Effector memory CD8-positive, alpha-beta T cell (primary cell): ENCODE measurements around the gene BCOR.

ENCODE experiments used
- ATAC-seq: fragments of 150-1000 bp; cut with Tn5 transposase; replicated peaks from 2 replicates; pipeline ENCODE4 v1.10.0; 2021; ENCODE audit warnings: mild to moderate bottlenecking, moderate library complexity
- DNase-seq, 3 experiments: peaks; one replicate each; pipeline ENCODE4 v3.0.0; 2021
- H3K27ac Mint-ChIP-seq, 2 donors: one replicate each; pipeline ENCODE4 v1.8.0; 2022; ENCODE audit warnings: mild to moderate bottlenecking in 2 of 2, mixed read lengths in 2 of 2, moderate library complexity in 2 of 2
- H3K27me3 Mint-ChIP-seq, 2 donors: one replicate each; pipeline ENCODE4 v1.8.0; 2022; ENCODE audit warnings: mixed read lengths in 2 of 2
- H3K36me3 Mint-ChIP-seq: one replicate; pipeline ENCODE4 v1.8.0; 2022; ENCODE audit warnings: mild to moderate bottlenecking, moderate library complexity, mixed read lengths; ENCODE audit not compliant: insufficient read depth
- H3K4me1 Mint-ChIP-seq, 2 donors: one replicate each; pipeline ENCODE4 v1.8.0; 2022; ENCODE audit warnings: low read depth in 2 of 2, mixed read lengths in 2 of 2
- H3K4me3 Mint-ChIP-seq, 2 donors: one replicate each; pipeline ENCODE4 v1.8.0; 2022; ENCODE audit warnings: mild to moderate bottlenecking in 2 of 2, mixed read lengths in 2 of 2, moderate library complexity in 2 of 2
- H3K9me3 Mint-ChIP-seq, 2 donors: one replicate each; pipeline ENCODE4 v1.8.0; 2022; ENCODE audit warnings: mixed read lengths in 2 of 2

Gene BCOR

DNA sequence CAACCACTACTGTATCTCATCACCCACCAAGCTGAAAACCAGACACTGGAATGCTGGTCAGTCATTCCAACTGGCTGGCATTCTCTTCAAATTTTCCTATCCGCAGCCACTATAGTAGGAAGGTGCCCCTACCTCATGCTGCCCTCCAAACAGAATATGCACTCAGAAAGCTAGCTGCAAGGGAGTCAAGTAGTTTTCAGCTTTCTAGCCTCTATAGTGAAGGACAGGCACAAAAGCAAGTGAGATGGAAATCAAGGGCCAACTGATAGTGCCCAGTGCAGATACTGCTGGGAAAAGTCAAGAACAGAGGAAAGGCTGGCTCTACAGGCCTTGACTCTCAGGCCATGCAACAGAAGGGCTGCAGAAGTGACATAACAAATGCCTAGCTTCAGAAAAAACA is 47.2 kb downstream of the BCOR start:
- Mint-ChIP-seq H3K9me3 (peaks cover 0 to 2% of the 10 kb centered on the region in 2 donors), H3K4me1 (no peaks in the 10 kb centered on the region), H3K27ac (no peak overlapping the region), H3K36me3 (peaks cover 49% of the 10 kb centered on the region), H3K4me3 (no peak overlapping the region), H3K27me3 (no peaks in the 10 kb centered on the region)
- DNase-seq (no peak), ATAC-seq (no peak)

DNA sequence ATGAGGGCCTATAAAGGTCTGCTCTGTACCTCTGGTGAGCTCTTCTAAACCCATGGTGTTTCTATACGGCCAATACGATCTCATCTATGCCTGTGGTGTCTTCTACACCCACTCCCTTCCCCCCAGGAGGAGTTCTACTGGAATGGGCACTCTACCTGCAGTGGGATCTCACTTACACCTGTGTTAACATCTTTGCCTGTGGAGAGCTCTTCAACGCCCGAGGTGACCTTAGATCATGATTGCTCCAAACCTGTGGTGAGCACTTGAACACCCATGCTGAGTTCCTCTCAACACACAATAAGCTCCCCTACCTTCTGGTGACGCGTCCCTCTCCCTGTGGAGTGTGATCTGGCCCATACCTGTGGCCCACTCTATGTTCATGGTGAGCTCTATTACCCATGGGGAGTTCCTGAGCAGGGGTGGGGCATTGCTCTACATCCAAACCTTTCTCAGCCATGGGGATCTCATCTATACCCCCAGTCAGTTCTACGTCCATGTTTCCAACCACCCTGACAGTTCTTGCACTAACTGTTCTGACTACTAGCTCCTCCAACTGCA is 48.6 kb downstream of the BCOR start:
- DNase-seq (no peak), ATAC-seq (no peak)
- peak overlapping the region in 1 of 2 donors; percentile 64 for H3K27ac Mint-ChIP-seq
- no peaks in the 10 kb centered on the region for H3K27me3 Mint-ChIP-seq
- H3K4me1 Mint-ChIP-seq: no peaks in the 10 kb centered on the region
- peaks cover 37% of the 10 kb centered on the region for H3K36me3 Mint-ChIP-seq
- peaks cover 0 to 2% of the 10 kb centered on the region in 2 donors for H3K9me3 Mint-ChIP-seq
- H3K4me3 Mint-ChIP-seq: no peak overlapping the region

DNA sequence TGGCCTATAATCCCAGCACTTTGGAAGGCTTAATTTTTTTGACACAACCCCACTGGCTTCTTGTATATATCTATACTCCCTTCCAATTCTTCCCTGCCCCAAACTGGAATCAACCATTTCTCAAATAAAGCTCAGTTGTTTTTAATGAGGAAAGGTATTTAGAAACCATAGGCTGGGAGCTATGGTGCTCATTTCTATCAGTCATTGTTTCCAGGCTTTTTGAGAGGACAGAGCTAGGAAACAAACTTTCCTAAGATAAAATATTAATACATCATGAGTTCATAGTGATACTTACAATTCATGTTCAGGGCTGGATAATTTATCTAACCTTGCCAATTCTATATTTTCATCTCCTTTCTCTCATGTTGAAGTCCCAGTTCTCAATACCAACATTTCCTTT is 50.3 kb downstream of the BCOR start:
- Mint-ChIP-seq H3K4me1 (no peaks in the 10 kb centered on the region), H3K27me3 (no peaks in the 10 kb centered on the region), H3K9me3 (peaks cover 0 to 2% of the 10 kb centered on the region in 2 donors), H3K4me3 (no peak overlapping the region), H3K27ac (no peak overlapping the region), H3K36me3 (peaks cover 22% of the 10 kb centered on the region)
- no peak for ATAC-seq
- no peak for DNase-seq

DNA sequence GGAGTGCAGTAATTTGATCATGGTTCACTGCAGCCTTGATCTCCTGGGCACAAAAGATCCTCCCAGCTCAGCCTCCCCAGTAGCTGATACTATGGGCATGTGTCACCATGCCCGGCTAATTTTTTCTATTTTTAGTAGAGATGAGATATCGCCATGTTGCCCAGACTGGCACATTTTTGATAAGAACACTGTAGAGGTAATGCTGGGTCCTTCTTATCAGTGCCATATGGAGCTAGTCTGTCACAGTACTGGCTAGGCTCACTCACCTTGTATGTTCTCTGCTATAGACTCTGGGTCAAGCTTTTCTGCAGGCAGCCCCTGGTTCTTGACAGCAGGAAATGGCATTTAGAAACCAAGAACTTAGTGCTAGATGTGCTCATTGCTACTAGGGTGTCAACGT is 53.9 kb downstream of the BCOR start:
- H3K27me3 Mint-ChIP-seq: no peaks in the 10 kb centered on the region
- no peak overlapping the region for H3K4me3 Mint-ChIP-seq
- no peak for DNase-seq
- ATAC-seq: no peak
- no peak overlapping the region for H3K27ac Mint-ChIP-seq
- H3K4me1 Mint-ChIP-seq: peaks cover 14 to 18% of the 10 kb centered on the region in 2 donors
- H3K9me3 Mint-ChIP-seq: peaks cover 0 to 2% of the 10 kb centered on the region in 2 donors
- no peaks in the 10 kb centered on the region for H3K36me3 Mint-ChIP-seq

DNA sequence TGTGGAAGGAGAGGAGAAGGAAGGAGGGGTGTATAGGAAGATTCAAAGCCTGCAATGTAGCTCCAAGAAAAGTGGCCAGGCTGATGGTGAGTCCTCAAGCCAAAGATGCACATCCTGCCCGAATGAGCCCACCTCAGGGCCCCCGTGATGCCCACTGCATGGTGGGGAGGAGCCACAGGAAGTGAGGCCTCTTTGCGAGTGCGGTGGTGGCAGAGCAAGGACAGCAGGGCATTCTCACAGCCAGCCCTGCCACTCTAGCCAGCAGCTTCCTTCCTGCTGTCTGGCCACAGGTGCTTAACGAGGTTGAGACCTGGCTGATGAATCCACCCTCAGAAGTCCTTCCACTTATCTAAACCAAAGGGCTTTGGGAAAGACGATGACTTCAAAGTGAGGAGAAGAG is 55.8 kb downstream of the BCOR start:
- H3K4me3 Mint-ChIP-seq: peak overlapping the region in 1 of 2 donors; percentile 18
- H3K27ac Mint-ChIP-seq: peak overlapping the region in 1 of 2 donors; percentile 82

DNA sequence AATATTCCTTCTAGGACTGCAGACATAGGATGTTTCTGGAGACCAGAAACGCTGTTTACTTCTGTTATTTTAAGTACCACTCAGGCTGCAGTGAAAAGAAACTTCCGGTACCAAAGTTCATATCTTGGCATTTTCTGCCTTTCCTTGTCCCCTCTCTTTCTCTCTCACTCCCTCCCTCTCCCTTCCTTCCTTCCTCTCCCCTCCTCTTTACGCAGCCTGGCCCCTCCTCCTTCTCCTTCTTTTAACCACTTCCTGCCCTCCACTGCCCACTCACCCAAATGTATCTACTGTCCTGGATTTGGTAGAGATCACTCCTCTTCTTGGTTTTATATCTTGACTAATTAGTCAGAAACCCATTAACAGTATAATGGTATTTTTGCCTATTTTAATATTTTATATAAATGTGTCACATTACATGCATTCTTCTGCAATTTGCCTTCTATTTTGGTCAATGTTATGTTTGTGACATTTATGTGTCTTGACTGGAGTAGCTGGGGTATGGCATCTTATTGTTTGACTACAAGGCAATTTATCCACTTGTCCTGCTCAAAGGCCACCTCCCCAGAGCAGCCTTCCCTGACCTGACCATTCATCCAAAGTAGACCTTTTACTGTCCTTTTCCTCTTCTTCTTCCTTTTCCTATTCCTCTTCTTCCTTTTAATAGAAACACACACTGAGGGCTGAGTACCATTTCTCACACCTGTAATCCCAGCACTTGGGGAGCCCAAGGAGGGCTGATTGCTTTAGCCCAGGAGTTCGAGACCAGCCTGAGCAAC is 56.9 kb downstream of the BCOR start:
- Mint-ChIP-seq H3K27ac (peak overlapping the region; percentile 62 to 82), H3K4me1 (peaks cover 14 to 18% of the 10 kb centered on the region in 2 donors), H3K27me3 (no peaks in the 10 kb centered on the region), H3K4me3 (peak overlapping the region in 1 of 2 donors; percentile 18), H3K9me3 (no peaks in the 10 kb centered on the region), H3K36me3 (no peaks in the 10 kb centered on the region)
- DNase-seq (no peak), ATAC-seq (no peak)

More for the DNA sequence above, 55.8 kb downstream of the BCOR start:
- Mint-ChIP-seq H3K4me1 (peaks cover 14 to 18% of the 10 kb centered on the region in 2 donors), H3K9me3 (no peaks in the 10 kb centered on the region), H3K36me3 (no peaks in the 10 kb centered on the region), H3K27me3 (no peaks in the 10 kb centered on the region)
- ATAC-seq (peak; percentile 46), DNase-seq (no peak)

DNA sequence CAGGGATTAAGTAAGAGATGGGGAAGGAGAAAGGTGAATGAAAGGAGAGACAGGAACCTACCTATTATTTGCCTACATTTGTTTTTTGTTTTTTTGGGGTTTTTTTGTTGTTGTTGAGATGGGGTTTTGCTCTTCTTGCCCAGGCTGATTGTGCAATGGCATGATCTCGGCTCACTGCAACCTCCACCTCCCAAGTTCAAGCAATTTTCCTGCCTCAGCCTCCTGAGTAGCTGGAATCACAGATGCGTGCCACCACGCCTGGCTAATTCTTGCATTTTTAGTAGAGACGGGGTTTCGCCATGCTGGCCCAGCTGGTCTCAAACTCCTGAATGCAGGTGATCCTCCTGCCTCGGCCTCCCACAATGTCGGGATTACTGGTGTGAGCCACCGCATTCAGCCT is 57.9 kb downstream of the BCOR start:
- Mint-ChIP-seq H3K4me1 (peaks cover 14 to 18% of the 10 kb centered on the region in 2 donors), H3K9me3 (no peaks in the 10 kb centered on the region), H3K36me3 (no peaks in the 10 kb centered on the region), H3K27me3 (no peaks in the 10 kb centered on the region), H3K27ac (no peak overlapping the region), H3K4me3 (no peak overlapping the region)
- DNase-seq: no peak
- no peak for ATAC-seq

DNA sequence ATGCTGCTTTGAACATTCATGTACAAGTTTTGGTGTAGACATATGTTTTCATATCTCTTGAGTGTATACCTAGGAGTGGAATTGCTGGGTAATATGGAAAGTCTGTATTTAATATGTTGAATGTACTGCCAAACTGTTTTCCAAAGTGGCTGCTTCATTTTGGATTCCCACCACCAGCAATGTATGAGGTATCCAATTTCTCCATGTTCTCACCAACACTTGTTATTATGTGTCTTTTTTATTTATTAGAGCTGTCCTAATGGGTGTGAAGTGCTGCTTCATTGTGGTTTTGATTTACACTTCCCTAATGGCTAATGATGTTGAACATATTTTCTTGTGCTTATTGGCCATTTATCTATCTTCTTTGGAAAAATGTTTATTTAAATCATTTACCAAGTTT is 60.4 kb downstream of the BCOR start:
- H3K27me3 Mint-ChIP-seq: no peaks in the 10 kb centered on the region
- DNase-seq (no peak), ATAC-seq (no peak)
- no peak overlapping the region for H3K27ac Mint-ChIP-seq
- peaks cover 14 to 18% of the 10 kb centered on the region in 2 donors for H3K4me1 Mint-ChIP-seq
- H3K9me3 Mint-ChIP-seq: no peaks in the 10 kb centered on the region
- no peak overlapping the region for H3K4me3 Mint-ChIP-seq
- no peaks in the 10 kb centered on the region for H3K36me3 Mint-ChIP-seq

DNA sequence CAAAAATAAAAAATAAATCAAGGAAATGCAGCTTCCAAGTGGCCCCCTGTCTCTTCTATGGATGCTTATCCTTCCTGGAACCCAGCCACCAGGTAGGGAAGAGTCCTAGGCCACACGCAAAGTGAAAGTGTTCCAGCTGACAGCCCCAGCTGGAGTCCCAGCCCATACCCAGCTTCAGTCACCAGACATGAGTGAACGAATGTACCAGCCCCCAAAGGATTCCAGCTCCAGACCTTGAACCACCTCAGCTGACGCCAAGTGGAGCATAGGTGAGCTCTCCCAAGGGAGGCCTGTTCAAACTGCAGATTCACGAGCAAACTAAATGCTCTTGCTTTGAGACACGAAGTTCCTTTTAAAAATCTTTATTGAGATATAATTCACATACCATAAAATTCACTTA is 62.0 kb downstream of the BCOR start:
- ATAC-seq (no peak), DNase-seq (no peak)
- no peak overlapping the region for H3K27ac Mint-ChIP-seq
- no peak overlapping the region for H3K4me3 Mint-ChIP-seq
- peaks cover 2% of the 10 kb centered on the region in 2 donors for H3K4me1 Mint-ChIP-seq
- H3K9me3 Mint-ChIP-seq: no peaks in the 10 kb centered on the region
- H3K36me3 Mint-ChIP-seq: no peaks in the 10 kb centered on the region
- H3K27me3 Mint-ChIP-seq: no peaks in the 10 kb centered on the region

DNA sequence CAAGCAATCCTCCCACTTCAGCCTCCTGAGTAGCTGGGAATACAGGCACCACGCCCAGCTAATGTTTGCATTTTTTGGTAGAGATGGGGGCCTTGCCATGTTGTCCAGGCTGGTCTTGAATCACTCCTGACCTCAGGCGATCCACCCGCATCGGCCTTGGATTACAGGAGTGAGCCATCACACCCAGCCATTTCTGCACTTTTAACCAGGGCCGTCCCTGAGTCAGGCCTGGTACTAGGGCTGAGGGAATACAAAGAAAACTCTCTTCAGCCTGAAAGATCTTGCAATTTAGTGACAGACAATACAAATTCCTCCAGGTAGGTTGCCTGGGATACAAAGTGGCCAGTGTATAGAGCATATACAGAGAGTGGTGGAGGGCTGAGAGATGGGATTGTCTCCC is 65.8 kb downstream of the BCOR start:
- Mint-ChIP-seq H3K9me3 (no peaks in the 10 kb centered on the region), H3K4me3 (no peak overlapping the region), H3K27me3 (no peaks in the 10 kb centered on the region), H3K27ac (no peak overlapping the region), H3K4me1 (peaks cover 2 to 3% of the 10 kb centered on the region in 2 donors), H3K36me3 (no peaks in the 10 kb centered on the region)
- no peak for DNase-seq
- no peak for ATAC-seq

DNA sequence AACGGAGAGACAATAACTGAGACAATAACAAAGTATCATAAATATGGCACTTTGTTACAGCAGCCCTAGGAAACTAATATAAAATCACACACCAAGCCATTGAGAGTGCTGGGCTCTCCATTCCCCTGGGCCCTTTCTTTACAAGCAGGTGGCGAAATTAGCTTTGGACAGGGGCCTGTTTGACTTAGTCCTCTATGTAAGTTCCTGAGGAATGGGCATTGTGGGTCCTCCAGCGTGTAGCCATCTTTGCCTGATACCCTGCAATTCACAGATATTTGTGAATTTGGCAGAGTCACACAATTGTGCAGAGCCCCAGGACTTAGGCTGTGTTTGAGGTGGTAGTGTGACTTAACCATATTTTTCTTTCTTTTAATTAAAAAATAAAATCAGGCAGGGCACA is 67.6 kb downstream of the BCOR start:
- H3K27ac Mint-ChIP-seq: no peak overlapping the region
- no peaks in the 10 kb centered on the region for H3K9me3 Mint-ChIP-seq
- ATAC-seq (no peak), DNase-seq (no peak)
- H3K4me1 Mint-ChIP-seq: peaks cover 5 to 8% of the 10 kb centered on the region in 2 donors
- no peaks in the 10 kb centered on the region for H3K36me3 Mint-ChIP-seq
- H3K4me3 Mint-ChIP-seq: no peak overlapping the region
- H3K27me3 Mint-ChIP-seq: no peaks in the 10 kb centered on the region

DNA sequence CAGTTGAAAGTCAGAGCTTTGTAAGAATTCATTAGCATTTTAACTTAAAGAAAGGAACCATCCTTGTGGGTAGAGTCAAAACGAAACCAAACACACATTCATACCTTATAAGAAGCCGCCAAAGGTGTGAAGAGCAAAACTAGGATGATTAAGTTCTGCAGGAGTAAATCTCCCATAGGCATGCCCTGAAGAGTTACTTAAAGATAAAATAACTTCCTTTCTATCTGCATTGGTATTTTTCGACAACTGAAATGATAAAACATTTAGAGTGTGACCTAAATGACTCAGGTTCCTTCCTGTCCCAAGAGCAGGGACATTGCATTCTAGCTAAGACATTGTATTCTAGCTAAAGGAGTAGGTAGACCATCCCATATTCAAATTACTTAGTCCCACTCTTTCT is 75.3 kb downstream of the BCOR start:
- H3K4me3 Mint-ChIP-seq: peak overlapping the region; percentile 23 to 41
- peaks cover 7 to 24% of the 10 kb centered on the region in 2 donors for H3K4me1 Mint-ChIP-seq
- DNase-seq (no peak), ATAC-seq (peak; percentile 39)
- H3K27me3 Mint-ChIP-seq: no peaks in the 10 kb centered on the region
- no peaks in the 10 kb centered on the region for H3K9me3 Mint-ChIP-seq
- H3K27ac Mint-ChIP-seq: no peak overlapping the region
- H3K36me3 Mint-ChIP-seq: no peaks in the 10 kb centered on the region

DNA sequence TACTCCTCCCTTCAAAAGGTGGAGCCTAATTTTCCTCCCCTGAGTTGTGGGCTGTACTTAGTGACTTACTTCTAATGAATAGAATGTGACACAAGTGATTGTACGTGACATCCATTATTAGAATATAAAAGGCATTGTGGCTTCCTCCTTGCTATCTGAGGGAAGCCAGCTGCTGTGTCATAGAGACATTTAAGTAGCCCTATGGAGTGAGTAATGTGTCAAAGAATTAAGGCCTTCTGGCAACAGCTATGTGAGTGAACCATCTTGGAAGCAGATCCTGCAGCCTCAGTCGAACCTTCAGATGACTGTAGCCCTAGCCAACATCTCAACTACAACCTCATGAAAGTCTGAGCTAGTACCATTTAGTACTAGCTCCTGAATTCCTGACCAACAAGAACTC is 76.1 kb downstream of the BCOR start:
- H3K4me3 Mint-ChIP-seq: no peak overlapping the region
- H3K27ac Mint-ChIP-seq: no peak overlapping the region
- DNase-seq: no peak
- peaks cover 2 to 19% of the 10 kb centered on the region in 2 donors for H3K4me1 Mint-ChIP-seq
- no peaks in the 10 kb centered on the region for H3K9me3 Mint-ChIP-seq
- H3K27me3 Mint-ChIP-seq: no peaks in the 10 kb centered on the region
- no peak for ATAC-seq
- H3K36me3 Mint-ChIP-seq: no peaks in the 10 kb centered on the region

DNA sequence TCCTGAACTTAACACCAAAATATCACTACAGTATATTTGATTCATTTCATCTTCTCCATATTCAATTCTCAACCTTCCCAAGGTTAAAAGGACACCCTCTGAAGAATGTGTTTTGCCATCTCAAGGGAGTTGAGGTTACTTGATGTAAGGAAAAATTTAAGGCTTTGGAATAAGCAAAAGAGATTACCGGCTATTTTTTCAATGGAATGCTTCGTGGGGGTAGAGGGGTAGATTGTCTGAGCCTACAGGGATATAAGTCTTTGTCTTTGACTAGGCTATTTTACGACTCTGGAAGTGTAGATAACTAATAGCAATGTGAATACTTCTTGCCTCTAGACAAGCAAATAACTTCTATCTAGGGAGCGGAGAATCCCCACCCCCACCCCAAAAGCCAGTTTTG is 78.2 kb downstream of the BCOR start:
- peaks cover 2 to 16% of the 10 kb centered on the region in 2 donors for H3K4me1 Mint-ChIP-seq
- no peak for DNase-seq

More for the DNA sequence above, 78.2 kb downstream of the BCOR start:
- no peak for ATAC-seq
- Mint-ChIP-seq H3K4me3 (no peak overlapping the region), H3K27me3 (no peaks in the 10 kb centered on the region), H3K27ac (no peak overlapping the region), H3K9me3 (peaks cover 0 to 1% of the 10 kb centered on the region in 2 donors), H3K36me3 (peaks cover 10% of the 10 kb centered on the region)
